Prostate gland (tissue), 2 donors: ENCODE data around the gene ERI3. TPM values are rescaled to one million over a fixed set of nuclear protein-coding genes. Genes with fewer than 3 reads are reported as not detected.

Experiments
- DNase-seq: peaks from one replicate; pipeline ENCODE4 v3.0.0-alpha.2; 2019; ENCODE audit warnings: low spot score
- H3K27ac ChIP-seq, 2 donors: fragments of 200-600 bp; sonication (generic); 2 replicates each; pipeline ENCODE4 v1.5.1; 2017 to 2019
- H3K27me3 ChIP-seq: fragments of 200-600 bp; sonication (generic); replicated peaks from 2 replicates; pipeline ENCODE4 v1.5.1; 2019; ENCODE audit not compliant: insufficient read depth
- H3K36me3 ChIP-seq, 2 donors: fragments of 200-600 bp; sonication (generic); 1 replicate in 1 of 2; 2 replicates in 1 of 2; pipeline versions ENCODE4 v1.5.1 to v1.8.1; 2017 to 2019
- H3K4me1 ChIP-seq: fragments of 200-600 bp; sonication (generic); replicated peaks from 2 replicates; pipeline ENCODE4 v1.5.1; 2019
- H3K4me3 ChIP-seq, 2 donors: fragments of 200-600 bp; sonication (generic); 2 replicates each; pipeline ENCODE4 v1.5.1; 2017 to 2019
- H3K9me3 ChIP-seq: fragments of 200-600 bp; sonication (generic); 2 replicates; pipeline ENCODE4 v1.5.1; 2017
- CTCF ChIP-seq, 4 experiments: fragments of 200-600 bp in 2 of 4; fragments of 450-650 bp in 2 of 4; sonication (generic) in 2 of 4; IDR thresholded peaks; 1 replicate in 3 of 4; 2 replicates in 1 of 4; pipeline ENCODE4 v1.5.1; 2016 to 2019; ENCODE audit warnings: antibody characterized with exemption in 4 of 4, mild to moderate bottlenecking in 2 of 4, moderate library complexity in 2 of 4
- POLR2A ChIP-seq: fragments of 450-650 bp; IDR thresholded peaks from one replicate; pipeline ENCODE4 v1.6.1; 2016; ENCODE audit warnings: antibody characterized with exemption, mild to moderate bottlenecking
- POLR2AphosphoS5 ChIP-seq: sonication (generic); formaldehyde crosslinking; IDR thresholded peaks from one replicate; pipeline ENCODE4 v1.6.1; 2017; ENCODE audit warnings: antibody characterized with exemption
- WGBS: methylation state at CpG from one replicate; pipeline ENCODE4 v1.1.5; 2018; 5-methylcytosine and 5-hydroxymethylcytosine counted together
- intact Hi-C: fragments of 100-400 bp; cut with DNase I; formaldehyde crosslinking; loops from one replicate; pipeline ENCODE4 v1.14.2; 2022
- total RNA-seq, 2 donors: library from RNA; depleted of rRNA; stranded (reverse); fragments of >200 nt; gene quantifications; one replicate each; pipeline ENCODE4 v1.1.0, GENCODE V29; 2016

ERI3 gene
- total RNA-seq, 2 donors from 2014 or later: 84.0 to 114 TPM

- Histone ChIP-seq H3K27ac (no peak overlapping the region), H3K4me3 (no peak overlapping the region), H3K36me3 (no peaks in the 10 kb centered on the region), H3K9me3 (no peaks in the 10 kb centered on the region), H3K27me3 (no peaks in the 10 kb centered on the region), H3K4me1 (peaks cover 4% of the 10 kb centered on the region)
- WGBS: 93% methylated on average over 3 of the region's 3 CpGs
- intact Hi-C loops: no loop called here
- no peak for TF ChIP-seq POLR2A
- TF ChIP-seq CTCF (IDR thresholded peaks at IDR 0.05): no peak
- TF ChIP-seq POLR2AphosphoS5: no peak
- no peak for DNase-seq
Observed at GRCh38 chr1:44272992-44273391, 82.1 kb downstream of the ERI3 start.

GRCh38 chr1:44271646-44272045, 83.4 kb downstream of the ERI3 start:
- Histone ChIP-seq H3K9me3 (no peaks in the 10 kb centered on the region), H3K27ac (no peak overlapping the region), H3K4me1 (peaks cover 15% of the 10 kb centered on the region), H3K27me3 (no peaks in the 10 kb centered on the region), H3K36me3 (no peaks in the 10 kb centered on the region), H3K4me3 (no peak overlapping the region)
- WGBS: 84% methylated on average over 3 of the region's 3 CpGs
- intact Hi-C loops: no loop called here
- TF ChIP-seq POLR2A (no peak), CTCF (IDR thresholded peaks at IDR 0.05) (no peak), POLR2AphosphoS5 (no peak)
- DNase-seq: no peak

- no peak for DNase-seq
- Histone ChIP-seq H3K27ac (no peak overlapping the region), H3K9me3 (no peaks in the 10 kb centered on the region), H3K4me3 (no peak overlapping the region), H3K36me3 (no peaks in the 10 kb centered on the region), H3K4me1 (peaks cover 15% of the 10 kb centered on the region), H3K27me3 (no peaks in the 10 kb centered on the region)
- WGBS: 50% methylated on average over 6 of the region's 6 CpGs
- TF ChIP-seq POLR2AphosphoS5 (no peak), POLR2A (no peak), CTCF (IDR thresholded peaks at IDR 0.05) (no peak)
- intact Hi-C loops: no loop called here
Observed at GRCh38 chr1:44270686-44271628, 84.1 kb downstream of the ERI3 start.

GRCh38 chr1:44268054-44268453, 87.0 kb downstream of the ERI3 start:
- WGBS: 100% methylated on average over 1 of the region's 1 CpG
- H3K9me3 ChIP-seq: no peaks in the 10 kb centered on the region
- intact Hi-C loops: no loop called here
- no peak overlapping the region for H3K4me3 ChIP-seq
- H3K4me1 ChIP-seq: peaks cover 15% of the 10 kb centered on the region
- no peaks in the 10 kb centered on the region for H3K27me3 ChIP-seq
- no peak for DNase-seq
- no peaks in the 10 kb centered on the region for H3K36me3 ChIP-seq
- H3K27ac ChIP-seq: peak overlapping the region in 1 of 2 donors; percentile 13
- TF ChIP-seq POLR2AphosphoS5 (no peak), POLR2A (no peak), CTCF (IDR thresholded peaks at IDR 0.05) (no peak)

GRCh38 chr1:44267438-44267837, 87.6 kb downstream of the ERI3 start:
- Histone ChIP-seq H3K9me3 (no peaks in the 10 kb centered on the region), H3K4me3 (no peak overlapping the region)
- intact Hi-C loops: no loop called here

More at GRCh38 chr1:44267438-44267837, 87.6 kb downstream of the ERI3 start:
- Histone ChIP-seq H3K36me3 (no peaks in the 10 kb centered on the region), H3K4me1 (peaks cover 15% of the 10 kb centered on the region), H3K27me3 (no peaks in the 10 kb centered on the region), H3K27ac (peak overlapping the region in 1 of 2 donors; percentile 13)
- 47% methylated on average over 5 of the region's 5 CpGs for WGBS
- DNase-seq: peak; percentile 12
- TF ChIP-seq POLR2A (no peak), CTCF (IDR thresholded peaks at IDR 0.05) (no peak), POLR2AphosphoS5 (no peak)
